Measurements from ENCODE around the gene ZHX3.

GRCh38 chr20:41178495-41178894 is 139.0 kb downstream of the ZHX3 start:
- TF ChIP-seq CTCF (IDR thresholded peaks at IDR 0.05; ENCODE audit: insufficient read depth, low read length) (no peak), GABPA (IDR thresholded peaks at IDR 0.05; ENCODE audit: low read depth) (no peak), SPI1 (IDR thresholded peaks at IDR 0.05; ENCODE audit: borderline replicate concordance, low read depth) (no peak), POLR2AphosphoS5 (IDR thresholded peaks at IDR 0.05; ENCODE audit: low read depth) (no peak)
- TF ChIP-seq, protein P1, sequence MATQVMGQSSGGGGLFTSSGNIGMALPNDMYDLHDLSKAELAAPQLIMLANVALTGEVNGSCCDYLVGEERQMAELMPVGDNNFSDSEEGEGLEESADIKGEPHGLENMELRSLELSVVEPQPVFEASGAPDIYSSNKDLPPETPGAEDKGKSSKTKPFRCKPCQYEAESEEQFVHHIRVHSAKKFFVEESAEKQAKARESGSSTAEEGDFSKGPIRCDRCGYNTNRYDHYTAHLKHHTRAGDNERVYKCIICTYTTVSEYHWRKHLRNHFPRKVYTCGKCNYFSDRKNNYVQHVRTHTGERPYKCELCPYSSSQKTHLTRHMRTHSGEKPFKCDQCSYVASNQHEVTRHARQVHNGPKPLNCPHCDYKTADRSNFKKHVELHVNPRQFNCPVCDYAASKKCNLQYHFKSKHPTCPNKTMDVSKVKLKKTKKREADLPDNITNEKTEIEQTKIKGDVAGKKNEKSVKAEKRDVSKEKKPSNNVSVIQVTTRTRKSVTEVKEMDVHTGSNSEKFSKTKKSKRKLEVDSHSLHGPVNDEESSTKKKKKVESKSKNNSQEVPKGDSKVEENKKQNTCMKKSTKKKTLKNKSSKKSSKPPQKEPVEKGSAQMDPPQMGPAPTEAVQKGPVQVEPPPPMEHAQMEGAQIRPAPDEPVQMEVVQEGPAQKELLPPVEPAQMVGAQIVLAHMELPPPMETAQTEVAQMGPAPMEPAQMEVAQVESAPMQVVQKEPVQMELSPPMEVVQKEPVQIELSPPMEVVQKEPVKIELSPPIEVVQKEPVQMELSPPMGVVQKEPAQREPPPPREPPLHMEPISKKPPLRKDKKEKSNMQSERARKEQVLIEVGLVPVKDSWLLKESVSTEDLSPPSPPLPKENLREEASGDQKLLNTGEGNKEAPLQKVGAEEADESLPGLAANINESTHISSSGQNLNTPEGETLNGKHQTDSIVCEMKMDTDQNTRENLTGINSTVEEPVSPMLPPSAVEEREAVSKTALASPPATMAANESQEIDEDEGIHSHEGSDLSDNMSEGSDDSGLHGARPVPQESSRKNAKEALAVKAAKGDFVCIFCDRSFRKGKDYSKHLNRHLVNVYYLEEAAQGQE (IDR thresholded peaks at IDR 0.05; ENCODE audit: insufficient replicate concordance, low read depth): no peak
